Activated CD4-positive, CD25-positive, alpha-beta regulatory T cell (primary cell): ENCODE results near the gene KCNAB1.
"Not testable (repeated sequence)": the region's sequence is repeated elsewhere in the genome, so short reads cannot be mapped to it uniquely, and the experiment has no call there.

Experiments used
- DNase-seq, 4 experiments: peaks; one replicate each; lab custom pipeline; 2025; lab: John Stamatoyannopoulos, UW

Gene KCNAB1

DNA sequence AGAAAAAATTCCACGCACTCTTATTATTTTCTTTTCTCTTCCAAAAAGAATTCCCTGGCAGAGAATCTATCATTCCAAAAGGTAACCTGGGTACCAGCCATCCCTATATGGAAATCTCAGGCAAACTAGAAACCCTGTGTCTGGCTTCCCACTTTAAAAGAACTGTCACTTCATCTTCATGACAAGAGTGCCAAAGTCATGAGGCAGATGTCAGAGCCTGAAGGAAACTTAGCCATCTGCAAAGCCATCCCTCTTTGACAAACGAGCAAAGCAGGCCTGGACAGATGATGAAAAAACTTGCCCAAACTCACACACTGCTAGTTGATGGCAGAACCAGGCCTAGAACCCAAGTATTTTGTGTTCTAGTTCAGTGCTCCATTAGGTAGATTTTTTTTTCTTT is 418.7 kb downstream of the KCNAB1 start:
- no peak for DNase-seq

GRCh38 chr3:156539802-156540201 is 419.4 kb downstream of the KCNAB1 start:
- no peak for DNase-seq

DNA sequence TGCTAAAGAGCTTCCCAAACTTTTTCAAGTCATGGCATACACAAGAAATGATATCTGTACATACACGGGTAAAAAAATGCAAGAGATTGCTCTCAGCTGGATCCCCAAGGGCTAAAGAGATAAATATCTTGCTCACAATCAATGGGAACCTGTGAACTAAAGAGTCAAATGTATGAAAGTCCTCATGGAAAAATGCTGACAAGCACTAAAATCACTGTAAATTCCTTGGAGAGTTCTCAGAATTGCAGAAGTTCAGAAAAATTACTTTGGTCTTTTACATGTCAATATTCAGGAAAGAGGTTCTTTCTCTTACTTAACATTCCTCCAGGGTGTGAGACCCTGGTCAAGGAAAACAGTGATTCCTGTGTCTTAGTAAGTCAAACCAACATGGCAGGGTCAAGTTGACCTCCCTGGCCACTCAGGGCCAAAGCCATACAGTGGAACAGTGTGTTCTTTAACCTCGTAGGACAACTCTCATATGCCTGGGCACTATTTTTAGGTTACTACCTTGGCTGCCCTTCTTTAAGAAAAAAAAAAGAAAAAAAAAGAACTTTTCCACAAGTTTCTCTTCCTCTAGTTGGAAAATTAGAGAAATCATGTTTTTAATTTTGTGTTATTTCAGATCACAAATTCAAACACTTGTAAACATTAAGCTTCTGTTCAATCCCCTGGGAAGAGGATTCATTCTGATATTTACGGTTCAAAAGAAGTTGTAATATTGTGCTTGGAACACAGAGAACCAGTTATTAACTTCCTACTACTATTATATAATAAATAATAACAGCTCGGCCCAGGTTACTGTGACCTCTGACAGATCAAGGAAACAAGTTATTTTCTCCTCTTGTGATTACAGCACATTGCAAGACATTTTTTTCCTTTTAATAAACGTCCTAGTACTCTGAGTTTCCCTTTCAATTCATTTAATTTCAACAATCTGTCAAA is 422.0 kb downstream of the KCNAB1 start:
- no peak for DNase-seq

DNA sequence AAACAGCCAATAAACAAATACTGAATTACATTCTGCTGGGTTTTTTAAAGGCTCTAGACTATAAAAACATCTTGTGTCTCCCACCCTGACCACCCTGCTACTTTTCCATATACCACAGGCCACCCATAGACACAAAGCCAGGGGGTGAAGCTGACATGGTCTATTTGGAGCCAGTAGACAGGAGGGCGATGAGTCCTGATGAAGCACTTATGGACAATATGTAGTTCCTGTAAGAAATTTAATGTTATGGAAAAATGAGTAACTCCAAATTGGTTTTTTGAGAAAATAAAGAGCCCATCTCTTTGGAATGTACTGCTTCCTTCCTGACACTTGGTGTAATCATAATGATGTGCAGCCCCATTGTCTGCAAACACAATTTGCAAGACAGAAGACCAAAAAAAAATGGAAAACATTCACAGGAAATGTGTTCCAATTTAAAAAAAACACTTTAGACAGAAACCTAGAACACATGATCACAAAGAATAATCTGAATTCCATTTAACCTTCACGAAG is 422.7 kb downstream of the KCNAB1 start:
- no peak for DNase-seq

DNA sequence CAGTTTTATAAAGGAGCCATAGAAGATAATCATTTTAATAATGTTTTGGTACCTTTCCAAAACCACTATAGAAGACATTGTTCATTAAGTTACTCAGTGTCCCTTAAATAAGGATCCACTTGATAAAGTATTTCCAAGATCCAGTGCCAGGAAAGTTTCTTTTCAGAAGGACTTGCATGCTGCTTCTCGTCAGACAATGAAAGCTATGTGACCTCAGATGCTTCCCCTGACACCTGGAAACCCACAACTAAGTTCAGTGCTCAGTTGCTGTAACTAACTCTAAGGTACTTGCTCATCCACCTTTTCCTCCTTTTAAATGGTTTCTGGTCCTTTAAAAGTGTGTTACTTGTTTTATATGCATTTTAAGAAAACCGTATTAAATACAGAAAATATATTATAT is 427.3 kb downstream of the KCNAB1 start:
- DNase-seq = no peak

- no peak for DNase-seq
Measured at GRCh38 chr3:156548041-156548687, 427.8 kb downstream of the KCNAB1 start.

DNA sequence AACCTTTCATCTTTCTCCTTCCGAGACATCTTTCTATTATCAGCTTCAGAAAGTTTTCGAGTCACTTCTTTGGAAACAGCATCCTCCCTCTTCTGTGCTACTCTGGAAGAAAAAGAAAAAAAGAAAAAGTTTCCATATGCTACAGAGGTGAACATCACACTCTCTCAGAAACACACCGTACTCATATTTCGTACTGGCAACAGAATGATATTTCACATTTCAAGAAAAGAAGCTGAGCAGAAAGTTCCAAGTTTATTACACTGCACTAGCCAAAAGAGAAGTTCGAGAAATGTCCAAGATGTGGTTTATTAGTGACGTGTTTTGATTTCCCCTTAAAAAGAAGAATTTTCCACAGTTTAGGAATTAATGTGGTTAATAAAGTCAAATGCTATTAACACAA is 428.5 kb downstream of the KCNAB1 start:
- no peak for DNase-seq

- DNase-seq = no peak
Measured at GRCh38 chr3:156551261-156551660, 430.9 kb downstream of the KCNAB1 start.

DNA sequence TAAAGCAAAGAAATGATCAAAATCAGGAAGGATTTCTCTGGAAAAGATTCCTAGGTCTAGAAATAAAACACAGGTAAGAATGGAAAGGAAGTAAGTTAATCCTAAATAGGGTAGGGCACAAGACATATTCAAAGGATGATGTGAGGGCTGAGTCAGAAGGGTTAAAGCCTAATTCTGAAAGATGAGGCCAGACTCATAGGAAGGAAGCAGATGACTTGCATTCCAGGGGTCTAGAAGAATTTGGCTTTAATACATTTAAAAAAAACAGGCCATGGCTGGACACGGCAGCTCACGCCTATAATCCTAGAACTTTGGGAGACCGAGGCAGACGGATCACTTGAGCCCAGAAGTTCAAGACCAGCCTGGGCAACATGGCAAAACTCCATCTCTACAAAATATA is 431.4 kb downstream of the KCNAB1 start:
- no peak for DNase-seq

DNA sequence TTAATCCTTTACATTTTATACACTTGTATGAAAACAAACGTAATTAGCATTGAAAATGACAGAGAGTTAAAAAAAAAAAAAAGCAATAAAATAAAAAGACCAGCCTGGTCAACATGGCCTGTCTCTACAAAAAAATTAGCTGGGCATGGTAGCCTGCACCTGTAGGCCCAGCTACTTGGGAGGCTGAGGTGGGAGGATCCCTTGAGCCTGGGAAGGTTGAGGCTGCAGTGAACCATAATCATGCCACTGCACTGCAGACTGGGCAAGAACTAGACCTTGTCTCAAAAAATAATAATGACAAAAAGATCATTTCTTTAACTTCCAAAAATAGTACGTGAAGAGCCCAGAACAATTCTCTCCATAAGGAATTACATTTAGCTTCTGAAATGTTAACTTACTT is 432.6 kb downstream of the KCNAB1 start:
- DNase-seq = no peak

GRCh38 chr3:156553705-156554356 is 433.5 kb downstream of the KCNAB1 start:
- DNase-seq = no peak

DNA sequence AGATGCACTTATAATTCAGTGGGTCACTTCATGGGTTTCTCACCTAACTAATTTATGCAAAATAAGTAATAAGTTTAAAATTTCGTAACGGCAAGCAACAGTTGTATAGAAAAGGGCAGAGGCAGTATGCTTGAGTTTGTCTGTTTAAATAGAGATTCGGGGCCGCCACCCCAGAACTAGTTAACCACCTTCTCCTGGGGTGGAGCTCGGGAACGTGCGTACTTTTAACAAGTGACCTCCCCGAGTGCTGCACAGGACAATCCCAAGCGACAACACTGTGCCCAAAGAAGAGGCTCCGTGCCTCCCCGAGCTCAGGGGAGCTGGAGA is 434.1 kb downstream of the KCNAB1 start:
- no peak for DNase-seq

DNA sequence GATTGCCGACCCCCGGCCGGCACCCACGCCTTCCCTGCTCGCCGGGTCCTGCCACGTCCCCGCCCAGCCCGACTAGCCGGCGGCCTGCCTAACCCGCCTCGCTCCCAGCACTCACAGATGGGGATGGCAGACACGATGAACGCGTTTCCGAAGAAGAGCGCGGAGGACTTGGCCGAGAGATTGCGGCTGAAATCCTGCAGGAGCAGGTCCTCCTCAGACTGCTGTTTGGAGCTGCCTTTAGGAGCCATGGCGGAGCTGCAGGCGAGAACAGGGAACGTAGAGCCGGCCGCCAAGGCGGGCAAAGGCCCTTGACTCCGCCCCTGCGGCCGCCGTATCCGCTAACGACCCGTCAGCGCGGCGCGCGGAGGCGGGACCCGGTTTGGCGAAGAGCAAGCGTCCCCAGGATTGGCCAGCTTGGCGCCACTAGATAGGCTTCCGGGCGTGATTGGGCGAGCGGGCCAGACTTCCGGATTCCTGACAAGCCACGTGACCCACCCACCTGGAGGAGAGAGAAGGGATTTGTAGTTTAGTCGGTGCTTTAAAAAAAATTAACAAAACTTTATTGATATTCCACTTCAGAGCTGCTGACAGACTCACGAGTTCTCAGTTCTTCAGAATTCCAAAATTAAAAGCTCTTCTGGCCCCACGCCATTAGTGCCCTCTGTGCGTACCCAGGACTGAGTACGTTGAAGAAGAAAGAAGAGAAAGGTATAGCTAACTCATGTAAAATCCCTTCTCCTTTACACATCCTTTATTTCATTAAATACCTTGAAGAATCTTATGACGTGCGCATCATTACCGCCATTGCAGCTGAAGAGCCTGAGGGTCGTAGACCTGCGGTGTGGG is 434.7 kb downstream of the KCNAB1 start, which contains the start of gene SSR3:
Gene SSR3 (minus strand): TSS at position 276 of the 846 bp plus-strand sequence. CDS start 28 bp downstream, at position 248.
- peak; percentile 95 to 97 (median 96) for DNase-seq

DNA sequence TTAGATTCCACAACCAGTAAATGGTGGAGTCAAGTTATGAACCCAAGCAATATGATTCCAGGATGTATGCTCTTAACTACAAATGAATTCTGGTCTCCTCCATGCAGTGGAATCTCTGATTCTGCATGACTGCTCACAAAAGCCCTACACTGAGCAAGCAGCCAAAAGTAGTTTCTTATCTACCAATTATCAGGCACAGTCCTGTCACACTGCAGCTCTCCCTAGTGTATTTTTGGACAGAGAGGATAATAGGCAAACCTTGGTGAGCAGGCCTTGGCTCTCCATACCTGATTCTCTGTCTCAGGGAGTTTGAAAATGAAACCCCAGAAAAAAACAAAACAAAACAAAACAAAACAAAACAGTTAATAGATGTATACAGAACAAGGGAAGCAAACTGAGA is 438.0 kb downstream of the KCNAB1 start:
- no peak for DNase-seq

GRCh38 chr3:156559321-156559720 is 438.9 kb downstream of the KCNAB1 start:
- no peak for DNase-seq

GRCh38 chr3:156561533-156561932 is 441.2 kb downstream of the KCNAB1 start:
- no peak for DNase-seq

- DNase-seq = not testable (repeated sequence)
Measured at GRCh38 chr3:156562486-156562885, 442.1 kb downstream of the KCNAB1 start.

- DNase-seq = no peak
Measured at GRCh38 chr3:156563900-156564682, 443.7 kb downstream of the KCNAB1 start.

DNA sequence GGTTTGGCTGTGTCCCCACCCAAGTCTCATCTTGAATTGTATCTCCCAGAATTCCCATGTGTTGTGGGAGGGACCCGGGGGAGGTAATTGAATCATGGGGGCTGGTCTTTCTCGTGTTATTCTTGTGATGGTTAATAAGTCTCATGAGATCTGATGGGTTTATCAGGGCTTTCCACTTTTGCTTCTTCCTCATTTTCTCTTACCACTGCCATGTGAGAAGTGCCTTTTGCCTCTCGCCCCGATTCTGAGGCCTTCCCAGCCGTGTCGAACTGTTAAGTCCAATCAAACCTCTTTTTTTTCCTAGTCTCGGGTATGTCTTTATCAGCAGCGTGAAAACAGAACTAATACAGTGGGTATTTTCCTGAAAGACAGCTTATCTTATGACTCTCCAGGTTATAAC is 448.6 kb downstream of the KCNAB1 start:
- DNase-seq = not testable (repeated sequence)

DNA sequence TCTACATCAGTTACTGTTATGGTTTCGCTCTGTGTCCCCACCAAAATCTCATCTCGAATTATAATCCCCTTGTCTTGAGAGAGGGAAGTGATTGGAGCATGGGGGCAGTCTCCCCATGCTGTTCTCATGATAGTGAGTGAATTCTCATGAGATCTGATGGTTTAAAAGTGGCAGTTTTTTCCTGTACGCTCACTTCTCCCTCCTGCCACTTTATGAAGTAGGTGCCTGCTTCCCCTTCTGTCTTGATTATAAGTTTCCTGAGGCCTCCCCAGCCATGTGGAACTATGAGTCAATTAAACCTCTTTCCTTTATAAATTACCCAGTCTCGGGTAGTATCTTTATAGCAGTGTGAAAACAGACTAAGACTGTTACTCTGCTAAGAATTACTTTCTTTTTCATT is 449.5 kb downstream of the KCNAB1 start:
- DNase-seq = not testable (repeated sequence)

- DNase-seq = no peak
Measured at GRCh38 chr3:156575641-156576040, 455.3 kb downstream of the KCNAB1 start.
